ENCODE data around the gene PYGB. TPM values are rescaled to one million over a fixed set of nuclear protein-coding genes. Genes with fewer than 3 reads are reported as not detected.

Gene PYGB
- polyA plus RNA-seq, 1 donor: 25.4 TPM

GRCh38 chr20:25216199-25216945 is 31.5 kb upstream of the PYGB start:
- DNase-seq: no peak

- no peak for DNase-seq
Observed at GRCh38 chr20:25217161-25218108, 30.4 kb upstream of the PYGB start.

- DNase-seq: no peak
Observed at GRCh38 chr20:25218109-25218486, 29.8 kb upstream of the PYGB start.

GRCh38 chr20:25218492-25218891 is 29.4 kb upstream of the PYGB start:
- no peak for DNase-seq

- no peak for DNase-seq
Observed at GRCh38 chr20:25219365-25219764, 28.5 kb upstream of the PYGB start.

GRCh38 chr20:25220021-25220730 is 27.7 kb upstream of the PYGB start:
- no peak for DNase-seq

GRCh38 chr20:25220810-25221591 is 26.9 kb upstream of the PYGB start:
- DNase-seq: no peak

- DNase-seq: peak; percentile 66
Observed at GRCh38 chr20:25221592-25222460, 26.1 kb upstream of the PYGB start.

GRCh38 chr20:25222461-25223178 is 25.3 kb upstream of the PYGB start:
- DNase-seq: no peak

- no peak for DNase-seq
Observed at GRCh38 chr20:25223179-25223661, 24.7 kb upstream of the PYGB start.

- no peak for DNase-seq
Observed at GRCh38 chr20:25223765-25224720, 23.8 kb upstream of the PYGB start.

GRCh38 chr20:25224941-25225340 is 22.9 kb upstream of the PYGB start:
- DNase-seq: no peak

- DNase-seq: no peak
Observed at GRCh38 chr20:25225642-25226432, 22.0 kb upstream of the PYGB start.

GRCh38 chr20:25226433-25227316 is 21.2 kb upstream of the PYGB start:
- no peak for DNase-seq

GRCh38 chr20:25227317-25227831 is 20.5 kb upstream of the PYGB start:
- no peak for DNase-seq

- DNase-seq: no peak
Observed at GRCh38 chr20:25229486-25230165, 18.3 kb upstream of the PYGB start.

Measured in hindlimb muscle (tissue), 1 donor.